Skeletal muscle tissue (tissue), 4 donors: ENCODE measurements around the gene PARG. TPM values are rescaled to one million over a fixed set of nuclear protein-coding genes. Genes with fewer than 3 reads are reported as not detected.
"Not testable (repeated sequence)": the region's sequence is repeated elsewhere in the genome, so short reads cannot be mapped to it uniquely, and the experiment has no call there.

Experiments used
- H3K27ac ChIP-seq: one replicate; pipeline ENCODE4 v1.7.0; 2013; ENCODE audit warnings: mild to moderate bottlenecking, low read depth, low read length, inconsistent platforms
- H3K27me3 ChIP-seq, 3 donors: one replicate each; pipeline ENCODE4 v1.7.0; 2013; ENCODE audit warnings: low read length in 3 of 3; ENCODE audit not compliant: control insufficient read depth in 3 of 3, insufficient read depth in 3 of 3
- H3K36me3 ChIP-seq, 3 donors: one replicate each; pipeline ENCODE4 v1.7.0; 2013; ENCODE audit warnings: low read length in 3 of 3; ENCODE audit not compliant: control insufficient read depth in 3 of 3, insufficient read depth in 3 of 3
- H3K4me1 ChIP-seq, 3 donors: one replicate each; pipeline ENCODE4 v1.7.0; 2013; ENCODE audit warnings: low read length in 3 of 3, mild to moderate bottlenecking in 3 of 3; ENCODE audit not compliant: control insufficient read depth in 3 of 3, insufficient read depth in 3 of 3
- H3K4me3 ChIP-seq, 3 donors: one replicate each; pipeline ENCODE4 v1.7.0; 2013; ENCODE audit warnings: low read length in 3 of 3
- H3K9ac ChIP-seq, 3 donors: one replicate each; pipeline ENCODE4 v1.7.0; 2013; ENCODE audit warnings: low read length in 3 of 3, mild to moderate bottlenecking in 3 of 3, moderate library complexity in 2 of 3, low read depth in 1 of 3
- H3K9me3 ChIP-seq, 3 donors: one replicate each; pipeline ENCODE4 v1.7.0; 2013; ENCODE audit warnings: low read length in 3 of 3; ENCODE audit not compliant: control insufficient read depth in 3 of 3
- total RNA-seq: library from RNA; depleted of rRNA; stranded (reverse); fragments of >200 nt; gene quantifications from one replicate; pipeline ENCODE4 v1.2.3, GENCODE V29; 2014
- donor health status: Osteomylitis.

PARG gene
- total RNA-seq, 1 donor from 2014 or later: 36.5 TPM

DNA sequence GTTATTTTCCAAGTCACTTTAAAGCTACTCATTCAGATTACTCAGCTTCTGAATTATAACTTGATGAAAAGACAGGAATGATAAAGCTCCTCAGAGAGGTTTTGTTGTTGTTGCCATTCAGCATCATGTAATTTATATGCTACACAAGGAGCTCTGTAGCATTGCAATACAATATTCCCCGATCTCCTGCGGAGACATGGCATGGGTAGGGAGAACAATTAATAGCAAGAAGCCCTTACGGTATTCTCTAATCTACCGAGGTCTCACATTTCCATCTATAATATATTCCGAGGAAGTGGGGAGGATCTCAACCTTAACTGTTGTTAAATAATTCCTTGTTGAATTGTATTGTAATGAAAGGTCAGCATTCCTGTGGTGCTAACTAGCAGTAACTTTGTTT is 81.9 kb downstream of the PARG start:
- not testable (repeated sequence) for H3K27ac ChIP-seq, H3K4me1 ChIP-seq, H3K4me3 ChIP-seq, H3K27me3 ChIP-seq, H3K9me3 ChIP-seq, H3K36me3 ChIP-seq, H3K9ac ChIP-seq

DNA sequence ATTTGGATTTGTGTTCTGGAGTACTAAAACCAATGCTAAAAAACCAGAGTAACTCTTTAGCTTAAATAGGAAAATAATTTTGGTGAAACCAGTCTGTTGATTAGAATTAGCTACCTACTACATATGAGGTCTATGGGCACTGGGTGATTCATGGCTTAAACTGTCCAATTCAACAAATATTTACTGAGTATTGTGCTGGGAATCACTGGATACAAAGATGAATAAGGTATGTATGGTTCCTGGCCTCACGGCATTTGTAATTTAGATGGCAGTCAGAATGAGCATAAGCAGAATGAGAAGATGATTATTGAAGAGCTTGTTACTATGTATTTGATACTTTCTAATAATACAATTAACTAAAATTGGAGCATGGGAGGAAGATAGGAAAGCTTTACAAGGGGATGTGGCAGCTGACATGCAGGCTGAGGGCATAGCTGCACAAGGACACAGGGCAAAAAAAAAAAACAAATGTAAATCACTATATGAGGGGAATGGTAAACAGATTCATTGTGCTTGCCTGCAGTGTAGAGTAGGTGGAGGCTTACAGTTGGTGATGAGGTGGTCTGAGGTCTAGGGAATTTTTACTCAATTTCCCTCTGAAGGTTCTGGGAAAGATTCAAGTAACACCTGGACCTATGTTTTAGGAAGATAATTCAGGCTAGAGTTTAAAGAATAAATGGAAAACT is 83.0 kb downstream of the PARG start:
- H3K27ac ChIP-seq, H3K9me3 ChIP-seq, H3K36me3 ChIP-seq, H3K27me3 ChIP-seq, H3K4me3 ChIP-seq, H3K4me1 ChIP-seq, H3K9ac ChIP-seq: not testable (repeated sequence)

- H3K9ac ChIP-seq, H3K27me3 ChIP-seq, H3K36me3 ChIP-seq, H3K4me1 ChIP-seq, H3K9me3 ChIP-seq, H3K4me3 ChIP-seq, H3K27ac ChIP-seq: not testable (repeated sequence)
These were observed 92.3 kb downstream of the PARG start for GRCh38 chr10:49849520-49849919.

GRCh38 chr10:49844775-49845595 is 96.8 kb downstream of the PARG start:
- peaks cover 3 to 16% (median 12%) of the 10 kb centered on the region in 3 donors for H3K36me3 ChIP-seq

DNA sequence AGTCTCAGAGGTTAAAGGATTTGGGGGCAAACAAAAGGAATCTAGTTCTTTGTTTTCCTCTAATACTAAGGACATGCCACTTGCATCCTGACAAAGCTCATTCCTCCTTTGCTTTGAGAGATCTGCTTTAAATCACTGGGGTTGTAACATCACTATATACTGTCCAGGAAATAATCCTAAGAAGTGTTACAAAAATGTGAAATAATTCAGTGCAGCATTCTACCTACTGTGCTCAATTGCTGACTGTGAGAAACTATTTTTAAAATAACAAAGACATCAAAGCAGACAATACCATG is 99.5 kb downstream of the PARG start:
- H3K27me3 ChIP-seq, H3K9ac ChIP-seq, H3K27ac ChIP-seq, H3K9me3 ChIP-seq, H3K4me1 ChIP-seq, H3K4me3 ChIP-seq: not testable (repeated sequence)
- H3K36me3 ChIP-seq: peaks cover 5 to 27% (median 19%) of the 10 kb centered on the region in 3 donors

More at GRCh38 chr10:49844775-49845595, 96.8 kb downstream of the PARG start:
- no peak overlapping the region for H3K9ac ChIP-seq
- H3K27me3 ChIP-seq: no peaks in the 10 kb centered on the region
- H3K4me3 ChIP-seq: no peak overlapping the region
- H3K4me1 ChIP-seq: no peaks in the 10 kb centered on the region
- H3K9me3 ChIP-seq: no peaks in the 10 kb centered on the region
- H3K27ac ChIP-seq: no peak overlapping the region

- Histone ChIP-seq H3K9ac (no peak overlapping the region), H3K27ac (no peak overlapping the region)
These were observed 100.1 kb downstream of the PARG start for GRCh38 chr10:49841615-49842332.

DNA sequence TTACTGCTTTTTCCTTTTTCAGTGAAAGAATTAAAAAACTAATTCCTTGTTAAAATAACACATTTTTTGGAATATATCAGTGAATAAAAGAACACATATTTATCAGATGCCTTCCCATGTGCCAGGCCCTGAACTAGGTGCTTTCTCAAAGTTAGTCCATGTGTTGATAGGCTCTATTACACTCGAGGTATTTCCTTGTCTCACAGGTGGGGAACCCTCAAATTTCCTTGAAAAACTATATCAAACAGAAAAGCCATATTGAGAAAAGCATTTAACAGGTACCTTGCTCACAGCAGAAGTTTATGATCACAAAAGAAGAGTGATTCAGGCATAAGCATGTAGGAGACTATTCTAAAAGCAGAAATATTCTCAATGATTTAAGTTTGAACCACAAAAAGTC is 104.1 kb downstream of the PARG start:
- no peaks in the 10 kb centered on the region for H3K9me3 ChIP-seq
- H3K9ac ChIP-seq: no peak overlapping the region
- H3K36me3 ChIP-seq: peaks cover 5 to 24% (median 15%) of the 10 kb centered on the region in 3 donors
- no peak overlapping the region for H3K4me3 ChIP-seq
- H3K27ac ChIP-seq: no peak overlapping the region
- no peaks in the 10 kb centered on the region for H3K27me3 ChIP-seq
- H3K4me1 ChIP-seq: no peaks in the 10 kb centered on the region

More at GRCh38 chr10:49841615-49842332, 100.1 kb downstream of the PARG start:
- Histone ChIP-seq H3K4me1 (no peaks in the 10 kb centered on the region), H3K27me3 (no peaks in the 10 kb centered on the region), H3K36me3 (peaks cover 5 to 27% (median 19%) of the 10 kb centered on the region in 3 donors), H3K4me3 (no peak overlapping the region), H3K9me3 (no peaks in the 10 kb centered on the region)

GRCh38 chr10:49837051-49837478 is 104.8 kb downstream of the PARG start:
- no peaks in the 10 kb centered on the region for H3K9me3 ChIP-seq
- H3K4me1 ChIP-seq: no peaks in the 10 kb centered on the region
- H3K27ac ChIP-seq: no peak overlapping the region
- peaks cover 5 to 28% (median 21%) of the 10 kb centered on the region in 3 donors for H3K36me3 ChIP-seq
- H3K9ac ChIP-seq: no peak overlapping the region
- no peak overlapping the region for H3K4me3 ChIP-seq
- no peaks in the 10 kb centered on the region for H3K27me3 ChIP-seq

- H3K9ac ChIP-seq: no peak overlapping the region
- no peaks in the 10 kb centered on the region for H3K9me3 ChIP-seq
- H3K27ac ChIP-seq: no peak overlapping the region
- peaks cover 2 to 26% (median 25%) of the 10 kb centered on the region in 3 donors for H3K36me3 ChIP-seq
- no peaks in the 10 kb centered on the region for H3K4me1 ChIP-seq
- no peaks in the 10 kb centered on the region for H3K27me3 ChIP-seq
- H3K4me3 ChIP-seq: no peak overlapping the region
These were observed 106.9 kb downstream of the PARG start for GRCh38 chr10:49834976-49835375.

- no peaks in the 10 kb centered on the region for H3K27me3 ChIP-seq
- H3K9ac ChIP-seq: no peak overlapping the region
- H3K4me3 ChIP-seq: no peak overlapping the region
- H3K4me1 ChIP-seq: no peaks in the 10 kb centered on the region
- no peaks in the 10 kb centered on the region for H3K9me3 ChIP-seq
- H3K27ac ChIP-seq: no peak overlapping the region
- peaks cover 2 to 26% (median 18%) of the 10 kb centered on the region in 3 donors for H3K36me3 ChIP-seq
These were observed 107.6 kb downstream of the PARG start for GRCh38 chr10:49834201-49834600.
